Peyer's patch (tissue), 4 donors: Measurements from ENCODE around the gene NDC80.

ENCODE experiments used
- POLR2A ChIP-seq, 2 donors: fragments of 450-650 bp; IDR thresholded peaks; one replicate each; pipeline ENCODE4 v1.5.1; 2017; ENCODE audit warnings: antibody characterized with exemption in 2 of 2, mild to moderate bottlenecking in 2 of 2, moderate library complexity in 2 of 2
- TF ChIP-seq, protein P1 (sequence below), 6 experiments: fragments of 450-650 bp in 4 of 6; fragments of 200-600 bp in 2 of 6; sonication (generic) in 1 of 6; IDR thresholded peaks; one replicate each; pipeline ENCODE4 v1.5.1; 2017 to 2019; ENCODE audit warnings: antibody characterized with exemption in 6 of 6, mild to moderate bottlenecking in 3 of 6, moderate library complexity in 1 of 6

DNA sequence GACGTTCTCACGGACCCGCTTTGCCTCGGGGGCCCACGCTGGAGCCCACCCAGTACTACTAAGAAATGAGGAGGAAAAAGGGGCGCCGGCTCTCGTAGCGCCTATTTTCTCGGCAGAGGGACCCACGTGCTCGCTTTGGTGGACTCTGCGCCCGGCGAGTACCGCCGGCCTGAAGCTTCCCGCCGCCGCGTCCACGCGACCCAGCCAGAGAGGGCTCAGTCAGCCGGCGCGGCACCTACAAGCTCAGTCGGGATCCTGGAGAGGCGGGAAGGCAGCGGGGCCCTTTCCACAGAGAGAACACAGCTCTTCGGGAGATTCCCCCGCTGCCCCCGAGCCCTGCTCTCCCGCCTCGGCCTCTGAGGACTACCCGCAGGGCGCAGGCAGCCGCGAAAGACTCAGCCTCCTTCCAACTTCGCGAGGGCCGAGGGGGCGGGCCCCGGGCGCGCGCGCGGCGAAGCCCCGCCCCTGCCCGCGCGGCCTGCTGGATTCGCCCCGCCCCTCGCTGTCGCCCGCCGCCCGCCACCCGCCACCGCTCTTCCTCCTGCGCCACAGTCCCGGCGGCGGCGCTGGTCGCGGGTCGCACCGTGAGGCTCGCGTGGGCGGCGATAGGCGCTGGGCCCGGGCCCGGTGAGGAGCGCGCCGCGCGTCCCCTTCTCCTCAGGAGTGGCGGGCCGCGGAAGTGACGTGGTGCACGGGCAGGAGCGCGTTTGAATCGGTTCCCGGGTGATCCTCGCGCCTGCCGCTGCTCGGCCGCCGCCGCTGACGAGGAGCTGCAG is 84.0 kb downstream of the NDC80 start, which contains the start of gene SMCHD1:
- TF ChIP-seq, protein P1, sequence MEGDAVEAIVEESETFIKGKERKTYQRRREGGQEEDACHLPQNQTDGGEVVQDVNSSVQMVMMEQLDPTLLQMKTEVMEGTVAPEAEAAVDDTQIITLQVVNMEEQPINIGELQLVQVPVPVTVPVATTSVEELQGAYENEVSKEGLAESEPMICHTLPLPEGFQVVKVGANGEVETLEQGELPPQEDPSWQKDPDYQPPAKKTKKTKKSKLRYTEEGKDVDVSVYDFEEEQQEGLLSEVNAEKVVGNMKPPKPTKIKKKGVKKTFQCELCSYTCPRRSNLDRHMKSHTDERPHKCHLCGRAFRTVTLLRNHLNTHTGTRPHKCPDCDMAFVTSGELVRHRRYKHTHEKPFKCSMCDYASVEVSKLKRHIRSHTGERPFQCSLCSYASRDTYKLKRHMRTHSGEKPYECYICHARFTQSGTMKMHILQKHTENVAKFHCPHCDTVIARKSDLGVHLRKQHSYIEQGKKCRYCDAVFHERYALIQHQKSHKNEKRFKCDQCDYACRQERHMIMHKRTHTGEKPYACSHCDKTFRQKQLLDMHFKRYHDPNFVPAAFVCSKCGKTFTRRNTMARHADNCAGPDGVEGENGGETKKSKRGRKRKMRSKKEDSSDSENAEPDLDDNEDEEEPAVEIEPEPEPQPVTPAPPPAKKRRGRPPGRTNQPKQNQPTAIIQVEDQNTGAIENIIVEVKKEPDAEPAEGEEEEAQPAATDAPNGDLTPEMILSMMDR (IDR thresholded peaks at IDR 0.05) = no peak
- TF ChIP-seq POLR2A (IDR thresholded peaks at IDR 0.05) = peak; percentile 88 to 96
